T-helper 9 cell (primary cell): ENCODE data around the gene ENOX1.

Experiments used
- DNase-seq: peaks from one replicate; pipeline ENCODE4 v3.0.0-alpha.2; 2020

Gene ENOX1

GRCh38 chr13:43664700-43665191 is 122.0 kb downstream of the ENOX1 start:
- DNase-seq, result no peak

- no peak for DNase-seq
Observed at GRCh38 chr13:43663474-43664090, 123.2 kb downstream of the ENOX1 start.

DNA sequence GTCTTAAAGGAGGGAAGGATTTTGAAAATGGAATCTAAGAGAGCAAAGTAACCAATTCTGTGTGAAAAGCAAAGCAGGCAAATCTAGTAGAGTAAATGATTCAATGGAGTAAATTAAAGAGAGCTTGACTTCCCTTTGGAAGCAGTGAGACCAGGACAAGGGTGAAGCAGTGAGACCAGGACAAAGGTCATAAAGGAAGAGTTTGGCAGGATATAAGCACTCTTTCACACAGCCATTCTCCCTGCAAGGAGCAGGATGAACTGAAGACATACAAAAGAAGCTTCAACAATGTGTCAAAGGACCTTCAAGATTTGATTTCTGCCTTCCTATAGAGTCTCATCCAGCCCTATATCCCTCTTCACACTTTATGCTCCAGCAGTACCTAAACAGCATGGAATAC is 123.8 kb downstream of the ENOX1 start:
- DNase-seq, result no peak

GRCh38 chr13:43661161-43661830 is 125.5 kb downstream of the ENOX1 start:
- no peak for DNase-seq

- DNase-seq, result no peak
Observed at GRCh38 chr13:43657485-43657884, 129.3 kb downstream of the ENOX1 start.

DNA sequence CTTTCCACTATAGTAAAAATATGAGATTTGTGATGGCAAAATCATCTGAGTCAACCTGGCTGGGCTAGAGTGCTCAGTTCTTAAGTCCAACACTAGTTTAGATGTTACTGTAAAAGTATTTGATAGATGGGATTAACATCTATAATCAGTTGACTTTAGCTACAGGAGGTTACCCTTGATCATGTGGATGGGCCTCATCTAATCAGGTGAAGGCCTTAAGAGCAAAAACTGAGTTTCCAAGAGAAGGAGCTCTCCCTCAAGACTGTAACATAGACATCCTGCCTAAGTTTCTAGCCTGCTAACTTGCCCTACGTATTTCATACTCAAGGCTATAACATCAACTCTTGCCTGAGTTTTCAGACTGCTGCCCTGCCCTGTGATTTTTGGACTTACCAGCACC is 132.8 kb downstream of the ENOX1 start:
- no peak for DNase-seq

DNA sequence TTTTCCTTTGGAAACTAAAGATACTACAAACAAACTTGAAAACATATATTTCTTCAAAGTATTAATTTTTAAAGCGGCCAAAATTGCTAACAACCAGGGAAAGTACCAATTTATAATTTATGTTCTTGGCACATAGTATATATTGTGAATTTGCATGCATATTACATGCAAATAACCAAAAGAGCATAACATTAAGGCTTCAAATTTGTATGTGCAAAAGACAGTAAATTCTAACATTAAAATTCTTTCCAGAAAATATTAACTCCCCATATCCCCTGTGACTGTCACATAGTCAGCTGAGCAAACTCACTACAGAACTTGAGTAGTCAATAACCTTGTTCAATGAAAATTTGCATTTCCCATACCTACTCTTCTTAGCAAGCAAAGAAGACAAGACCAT is 133.4 kb downstream of the ENOX1 start:
- DNase-seq, result no peak

- DNase-seq, result no peak
Observed at GRCh38 chr13:43652760-43653159, 134.0 kb downstream of the ENOX1 start.

- no peak for DNase-seq
Observed at GRCh38 chr13:43650882-43651281, 135.9 kb downstream of the ENOX1 start.

DNA sequence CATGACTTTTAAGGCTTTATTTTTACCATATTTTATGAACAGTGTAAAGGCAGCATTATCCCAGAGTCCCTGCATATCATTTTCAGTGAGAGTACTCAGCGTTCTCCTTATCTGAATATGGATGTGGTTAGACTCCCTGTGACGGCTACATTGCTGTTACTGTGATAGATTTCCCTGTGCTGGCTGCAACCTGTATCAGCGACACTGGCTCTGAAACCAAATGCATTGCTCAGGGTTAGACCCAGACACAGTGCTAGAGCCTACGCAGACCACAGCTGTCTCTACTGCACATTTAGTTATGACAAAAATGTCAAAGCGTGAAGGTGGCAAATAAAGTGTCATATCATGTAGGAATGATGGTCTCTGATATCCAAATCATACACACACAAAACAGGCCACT is 138.0 kb downstream of the ENOX1 start:
- DNase-seq, result no peak

DNA sequence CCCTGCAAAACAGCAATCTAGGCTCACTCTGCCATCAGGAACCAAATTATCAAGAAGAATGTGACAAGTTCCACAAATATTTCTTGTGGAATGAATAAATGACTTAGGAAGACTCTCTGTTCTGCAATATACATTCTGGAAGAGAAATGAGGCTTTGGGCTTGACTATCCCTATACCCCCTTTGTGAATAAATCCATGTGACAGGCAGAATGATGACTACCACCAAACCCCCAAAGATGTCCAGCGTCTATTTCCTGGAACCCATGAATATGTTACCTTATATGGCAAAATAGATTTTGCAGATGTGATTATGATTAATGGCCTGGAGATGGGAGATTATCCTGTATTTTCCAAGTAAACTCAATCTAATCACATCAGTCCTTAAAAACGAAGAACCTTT is 139.3 kb downstream of the ENOX1 start:
- no peak for DNase-seq

DNA sequence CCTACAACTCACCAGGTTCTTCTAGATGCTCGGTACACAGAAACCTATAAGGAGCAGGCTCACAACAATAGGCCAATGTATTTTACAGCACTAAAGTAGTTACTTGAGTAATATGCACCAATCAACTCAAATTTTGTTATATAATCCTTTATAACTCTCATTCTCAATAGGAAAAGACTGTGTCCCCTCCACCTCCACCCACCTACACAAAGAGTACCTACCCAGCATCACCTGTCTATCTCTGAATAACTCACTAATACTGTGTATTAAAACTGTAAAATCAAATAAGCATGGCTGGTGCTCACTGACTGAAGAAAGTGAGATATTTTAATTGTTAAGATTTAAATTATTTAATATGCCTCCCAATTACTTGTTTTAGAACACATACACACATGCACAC is 146.3 kb downstream of the ENOX1 start:
- no peak for DNase-seq

DNA sequence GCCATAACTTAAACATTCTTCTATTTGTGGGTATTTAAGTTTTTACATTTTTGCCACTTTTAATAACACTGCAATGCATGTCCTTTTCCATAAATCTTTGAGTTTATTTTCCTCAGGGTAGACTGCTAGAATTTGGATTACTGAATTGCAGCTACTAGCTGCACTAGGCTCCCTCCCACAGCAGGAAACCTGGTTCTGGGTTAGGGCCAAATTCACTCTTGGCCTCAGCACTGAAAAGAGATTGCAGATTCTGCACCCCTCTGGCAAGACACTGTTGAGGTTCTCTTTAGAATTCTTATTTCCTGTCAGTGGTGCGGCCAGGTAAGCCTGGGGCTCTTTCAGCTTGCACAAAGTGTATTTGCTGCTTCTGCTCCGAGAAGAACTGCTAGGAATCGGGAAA is 155.7 kb downstream of the ENOX1 start:
- no peak for DNase-seq

GRCh38 chr13:43629691-43630480 is 156.9 kb downstream of the ENOX1 start:
- no peak for DNase-seq

GRCh38 chr13:43626994-43627393 is 159.8 kb downstream of the ENOX1 start:
- no peak for DNase-seq

GRCh38 chr13:43614063-43614462 is 172.7 kb downstream of the ENOX1 start:
- no peak for DNase-seq

DNA sequence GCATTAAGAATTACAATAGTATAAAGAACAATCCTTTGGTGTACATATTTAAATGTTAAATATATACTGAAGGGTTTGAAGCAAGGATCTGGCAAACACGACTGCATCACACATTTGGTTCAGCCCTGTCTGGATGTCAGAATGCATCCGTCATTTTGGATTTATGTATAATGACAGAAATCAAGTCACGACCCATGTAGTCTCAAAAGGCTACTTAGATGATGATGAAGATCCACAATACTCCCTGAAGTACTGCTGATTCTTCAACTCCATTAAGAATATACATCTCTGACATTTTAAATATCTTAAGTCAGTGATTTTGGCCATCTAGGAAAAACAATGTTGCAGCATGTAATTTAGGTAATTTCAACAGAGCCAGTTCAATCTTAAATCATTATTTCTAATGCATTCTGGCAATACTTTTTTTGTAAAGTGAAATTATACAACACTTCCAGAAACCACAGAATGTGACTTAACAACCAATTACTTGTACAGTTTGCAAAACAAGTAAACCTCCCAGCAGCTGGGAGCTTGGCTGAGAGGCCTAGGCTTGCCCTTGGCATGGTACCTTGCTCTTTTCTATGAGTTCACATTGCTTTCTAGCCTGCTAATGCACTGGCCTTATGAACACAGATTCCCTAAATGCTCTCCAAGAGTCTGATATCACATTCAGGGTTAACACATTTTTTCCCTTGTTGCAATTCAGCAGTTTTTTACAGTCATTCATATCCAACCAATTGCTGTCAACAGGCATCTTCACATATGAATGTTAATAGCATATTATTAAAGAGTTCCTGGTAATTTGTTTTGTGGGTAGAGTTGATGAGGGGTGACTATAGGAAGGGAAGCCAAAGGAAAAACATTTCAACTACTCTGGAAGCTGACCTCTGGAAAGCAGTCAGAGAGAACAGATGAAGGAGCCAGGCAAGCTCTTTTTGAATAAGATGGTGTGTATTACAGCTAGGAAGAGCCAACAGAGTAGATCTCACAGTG is 175.2 kb downstream of the ENOX1 start:
- DNase-seq, result no peak

DNA sequence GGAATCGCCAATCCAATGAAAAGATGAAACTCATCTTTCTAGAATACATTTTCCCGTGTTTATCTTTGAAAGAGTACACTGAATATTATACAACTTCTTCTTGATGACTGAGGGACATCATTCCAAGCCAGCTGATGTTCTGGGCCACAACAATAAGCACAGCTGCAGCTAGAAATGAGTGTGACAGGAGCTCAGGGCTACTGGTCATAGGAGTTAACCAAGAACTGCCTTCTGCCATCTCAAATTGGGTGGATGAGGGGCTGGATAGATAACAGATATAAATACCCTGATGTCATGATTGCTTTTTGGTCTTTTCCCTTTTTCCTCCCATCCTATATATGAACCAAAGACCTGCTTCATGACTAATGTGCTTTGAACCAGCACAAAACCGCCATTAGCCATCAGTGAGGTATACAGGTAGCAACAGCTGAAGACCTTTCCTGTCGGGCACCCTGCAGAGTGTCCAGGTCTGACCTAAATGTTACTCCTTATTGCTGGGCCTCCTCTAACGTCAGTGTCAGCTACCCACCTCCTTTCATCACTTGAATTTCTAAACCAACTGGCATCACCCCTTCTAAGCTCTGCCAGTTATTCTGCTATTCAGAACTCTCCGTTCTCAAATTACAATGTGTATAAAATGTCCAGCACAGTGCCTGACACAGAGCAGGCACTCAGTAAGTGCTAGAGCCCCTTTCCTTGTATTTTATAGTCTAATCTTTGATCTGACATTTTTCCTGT is 178.2 kb downstream of the ENOX1 start:
- DNase-seq, result no peak

- DNase-seq, result no peak
Observed at GRCh38 chr13:43597599-43597945, 189.2 kb downstream of the ENOX1 start.

GRCh38 chr13:43596924-43597598 is 189.7 kb downstream of the ENOX1 start:
- DNase-seq, result no peak

GRCh38 chr13:43596006-43596405 is 190.8 kb downstream of the ENOX1 start:
- DNase-seq, result no peak
